Frontal cortex (tissue), 4 donors: ENCODE results near the gene NACC1. TPM values are rescaled to one million over a fixed set of nuclear protein-coding genes. Genes with fewer than 3 reads are reported as not detected.
A peak's percentile ranks its signal among the peaks of the same experiment; 100 is the strongest.

Source experiments
- DNase-seq, 2 donors: peaks; one replicate each; pipeline ENCODE4 v3.0.0; 2012; ENCODE audit warnings: low spot score in 2 of 2
- FAIRE-seq: peaks from 2 replicates; lab custom pipeline; 2012; peaks lifted over from hg19 to GRCh38; lab: Jason Lieb, UNC
- total RNA-seq: library from RNA; depleted of rRNA; stranded (reverse); fragments of >200 nt; gene quantifications from one replicate; pipeline ENCODE4 v1.2.3, GENCODE V29; 2014
- donor health status: control.
- donor health status: control.
- donor health status: control.

NACC1 gene
- total RNA-seq, 1 donor from 2014 or later = 16.3 TPM

- no peak for FAIRE-seq
- peak in 1 of 2 donors; percentile 74 for DNase-seq
These were observed 19.6 kb upstream of the NACC1 start for GRCh38 chr19:13098277-13099072.

DNA sequence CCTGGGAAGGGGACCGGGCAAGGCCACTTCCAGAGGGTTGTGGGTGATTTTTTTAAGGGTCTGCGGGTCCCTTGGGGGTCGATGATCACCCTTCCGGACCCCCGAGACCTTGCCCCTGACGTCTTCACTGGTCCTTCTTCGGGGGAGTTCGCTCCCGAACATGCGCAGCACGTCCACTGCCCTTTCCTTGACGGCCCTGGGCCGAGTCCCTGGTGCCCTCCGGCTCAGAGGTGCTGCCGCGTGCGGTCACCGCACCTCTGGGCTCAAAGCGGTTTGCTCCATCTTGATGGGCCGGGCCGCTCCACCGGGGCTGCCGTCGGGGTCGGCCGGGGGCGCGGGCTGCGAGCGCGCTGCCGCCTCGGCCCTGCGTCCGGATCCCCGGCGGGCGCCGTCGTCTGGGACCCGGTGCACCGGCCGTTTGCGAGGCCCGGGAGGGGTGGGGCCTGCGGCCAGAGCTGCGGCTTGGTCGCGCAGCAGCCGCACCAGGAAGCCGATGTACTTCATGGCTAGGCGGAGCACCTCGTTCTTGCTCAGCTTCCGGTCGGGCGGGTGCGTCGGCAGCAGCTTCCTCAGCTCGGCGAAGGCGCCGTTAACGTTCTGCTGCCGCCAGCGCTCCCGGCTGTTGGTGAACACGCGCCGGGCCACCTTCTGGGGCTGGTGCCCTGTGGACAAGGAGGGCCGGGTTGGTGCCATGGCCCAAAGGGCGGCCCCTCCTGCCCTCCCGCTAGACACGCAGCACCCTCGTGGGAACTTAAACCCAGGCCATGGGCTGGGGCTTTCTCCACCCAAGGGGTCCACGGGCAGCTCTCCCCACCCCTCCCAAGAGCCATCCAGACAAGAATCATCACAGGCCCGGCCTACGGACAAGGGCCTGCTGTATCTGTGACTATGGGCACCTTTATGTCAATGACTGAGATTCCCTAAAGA, 18.7 kb upstream of the NACC1 start:
- DNase-seq = peak in 1 of 2 donors; percentile 62

DNA sequence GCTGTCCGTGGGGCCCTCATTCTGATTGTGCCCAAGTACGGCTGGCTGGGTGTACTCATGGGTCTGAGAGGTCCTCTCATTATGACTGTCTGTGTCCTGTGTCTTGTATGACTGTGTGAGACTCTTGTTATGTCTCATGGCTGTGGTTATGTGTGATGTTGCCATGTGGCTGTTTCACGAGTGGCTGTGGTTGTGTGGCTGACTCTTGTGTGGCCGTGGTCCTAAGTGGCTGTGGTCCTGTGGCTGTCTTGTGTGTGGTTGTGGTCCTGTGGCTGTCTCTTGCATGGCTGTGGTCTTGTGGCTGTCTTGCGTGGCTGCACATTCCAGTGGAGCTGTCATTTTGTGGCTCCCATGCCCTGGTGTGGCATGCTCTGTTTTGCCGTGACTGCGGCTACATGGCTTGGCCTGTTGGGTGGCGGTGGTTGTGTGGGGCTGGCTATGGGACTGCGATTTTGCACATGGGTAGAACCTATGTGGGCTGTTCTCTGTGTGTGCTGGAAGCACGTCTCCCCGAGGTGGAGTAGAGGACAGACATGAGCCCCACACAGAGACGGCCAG, 18.0 kb upstream of the NACC1 start:
- DNase-seq (no peak), FAIRE-seq (no peak)

More for the DNA sequence above, 18.7 kb upstream of the NACC1 start:
- no peak for FAIRE-seq

- DNase-seq (no peak), FAIRE-seq (no peak)
These were observed 17.0 kb upstream of the NACC1 start for GRCh38 chr19:13100841-13101589.

- no peak for DNase-seq
- FAIRE-seq = no peak
These were observed 16.3 kb upstream of the NACC1 start for GRCh38 chr19:13101590-13102415.

DNA sequence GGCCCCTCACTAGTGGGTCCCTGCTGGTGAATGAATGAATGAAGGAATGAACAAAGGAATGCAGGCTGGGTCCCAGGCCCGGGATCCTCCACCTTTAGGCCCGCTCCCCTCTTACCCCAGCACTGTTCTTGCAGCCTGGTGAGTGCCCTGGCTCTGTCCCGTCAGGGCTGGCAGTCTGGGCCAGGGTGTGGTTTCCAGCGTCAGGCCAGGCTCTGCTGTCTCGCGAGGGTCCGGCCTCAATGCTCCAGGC, 15.7 kb upstream of the NACC1 start:
- FAIRE-seq (no peak), DNase-seq (no peak)

- FAIRE-seq = no peak
- peak in 1 of 2 donors; percentile 60 for DNase-seq
These were observed 15.1 kb upstream of the NACC1 start, which contains the start of gene LYL1 for GRCh38 chr19:13102666-13103580. Gene LYL1 (minus strand): TSS chr19:13102858. CDS start chr19:13101171, 1,687 bp downstream.

DNA sequence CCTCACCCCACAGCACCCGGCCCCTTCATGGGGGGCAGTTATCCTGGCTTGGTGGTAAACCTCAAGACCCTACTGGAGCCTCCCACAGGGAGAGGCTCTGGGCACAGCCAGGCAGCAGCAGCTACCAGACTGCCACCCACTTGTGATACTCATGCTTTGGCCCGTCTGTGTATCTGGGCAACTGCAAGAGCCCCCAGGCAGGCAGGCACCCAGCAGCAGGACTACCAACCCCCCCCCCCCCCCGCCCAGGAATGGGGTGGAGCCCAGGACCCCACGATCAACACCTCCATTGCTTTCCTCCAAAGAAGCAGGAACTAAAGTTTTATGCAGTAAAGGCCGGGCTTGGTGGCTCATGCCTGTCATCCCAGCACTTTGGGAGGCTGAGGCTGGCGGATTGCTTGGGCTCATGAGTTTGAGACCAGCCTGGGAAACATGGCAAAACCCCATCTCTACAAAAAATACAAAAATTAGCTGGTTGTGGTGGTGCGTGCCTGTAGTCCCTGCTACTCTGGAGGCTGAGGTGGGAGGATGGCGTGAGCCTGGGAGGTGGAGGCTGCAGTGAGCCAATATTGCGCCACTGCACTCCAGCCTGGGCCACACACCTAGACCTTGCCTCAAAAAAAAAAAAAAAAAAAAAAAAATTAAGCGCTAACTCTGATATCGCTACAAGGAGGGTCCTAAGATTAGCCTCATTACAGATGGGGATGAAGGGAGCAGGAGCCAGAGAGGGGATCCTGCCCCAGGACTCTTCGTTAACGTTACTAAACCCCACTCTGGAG, 14.3 kb upstream of the NACC1 start:
- no peak for FAIRE-seq
- no peak for DNase-seq

DNA sequence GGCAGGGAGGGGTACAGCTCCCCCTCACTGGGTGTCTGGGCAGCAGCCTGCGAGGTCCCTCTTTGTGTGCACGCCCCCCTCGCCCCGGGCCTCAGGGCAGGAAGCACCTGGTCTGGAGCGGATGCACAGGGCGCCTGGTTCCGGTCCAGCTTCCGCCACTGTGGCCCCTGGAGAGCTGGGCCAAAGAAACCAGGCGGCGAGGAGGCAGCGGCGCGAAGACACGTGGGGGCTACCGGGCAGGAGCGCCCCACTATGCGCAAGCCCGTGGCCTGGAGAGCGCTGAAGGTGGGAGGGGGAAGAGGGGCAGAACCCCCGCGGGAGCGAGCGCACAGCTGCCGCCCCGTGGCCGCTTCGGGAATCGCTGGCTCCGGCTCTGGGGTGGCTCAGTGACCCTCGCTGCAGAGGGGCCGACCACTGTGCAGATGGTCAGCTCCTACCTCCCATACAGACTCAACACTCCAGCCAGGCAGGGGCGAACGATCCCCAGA, 13.7 kb upstream of the NACC1 start:
- DNase-seq (peak; percentile 67 to 75), FAIRE-seq (no peak)

- FAIRE-seq = no peak
- no peak for DNase-seq
These were observed 13.0 kb upstream of the NACC1 start for GRCh38 chr19:13104848-13105711.

- DNase-seq = no peak
- no peak for FAIRE-seq
These were observed 8.5 kb upstream of the NACC1 start for GRCh38 chr19:13109361-13110098.

GRCh38 chr19:13110099-13110610, 7.9 kb upstream of the NACC1 start:
- DNase-seq (no peak), FAIRE-seq (no peak)

DNA sequence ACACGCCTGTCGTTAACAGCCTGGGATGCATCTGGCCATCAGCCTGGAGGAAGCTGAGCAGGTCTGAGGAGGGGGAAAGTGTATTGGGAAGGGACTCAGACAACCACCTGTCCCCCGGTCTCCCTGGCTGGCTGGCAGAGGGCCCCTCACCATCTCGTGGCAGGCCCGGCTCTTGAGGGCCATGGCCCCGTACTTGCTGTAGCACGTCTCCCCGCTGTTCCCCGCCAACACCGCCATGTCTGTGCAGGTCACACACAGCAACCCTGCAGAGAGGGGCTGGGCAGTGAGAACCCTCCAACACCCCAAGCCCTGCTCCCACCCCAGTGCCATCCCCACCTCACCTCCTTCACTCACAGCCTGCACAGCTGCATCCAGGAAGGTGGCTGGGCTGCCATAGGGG, 5.5 kb upstream of the NACC1 start:
- FAIRE-seq (no peak), DNase-seq (no peak)

GRCh38 chr19:13115936-13116281, 2.2 kb upstream of the NACC1 start:
- DNase-seq (no peak), FAIRE-seq (no peak)
